ENCODE measurements around the gene RPS8.
"Not testable (repeated sequence)": the region's sequence is repeated elsewhere in the genome, so short reads cannot be mapped to it uniquely, and the experiment has no call there.

The RPS8 gene

GRCh38 chr1:44803312-44804095, 28.2 kb downstream of the RPS8 start:
- DNase-seq (ENCODE audit: low spot score): no peak

DNA sequence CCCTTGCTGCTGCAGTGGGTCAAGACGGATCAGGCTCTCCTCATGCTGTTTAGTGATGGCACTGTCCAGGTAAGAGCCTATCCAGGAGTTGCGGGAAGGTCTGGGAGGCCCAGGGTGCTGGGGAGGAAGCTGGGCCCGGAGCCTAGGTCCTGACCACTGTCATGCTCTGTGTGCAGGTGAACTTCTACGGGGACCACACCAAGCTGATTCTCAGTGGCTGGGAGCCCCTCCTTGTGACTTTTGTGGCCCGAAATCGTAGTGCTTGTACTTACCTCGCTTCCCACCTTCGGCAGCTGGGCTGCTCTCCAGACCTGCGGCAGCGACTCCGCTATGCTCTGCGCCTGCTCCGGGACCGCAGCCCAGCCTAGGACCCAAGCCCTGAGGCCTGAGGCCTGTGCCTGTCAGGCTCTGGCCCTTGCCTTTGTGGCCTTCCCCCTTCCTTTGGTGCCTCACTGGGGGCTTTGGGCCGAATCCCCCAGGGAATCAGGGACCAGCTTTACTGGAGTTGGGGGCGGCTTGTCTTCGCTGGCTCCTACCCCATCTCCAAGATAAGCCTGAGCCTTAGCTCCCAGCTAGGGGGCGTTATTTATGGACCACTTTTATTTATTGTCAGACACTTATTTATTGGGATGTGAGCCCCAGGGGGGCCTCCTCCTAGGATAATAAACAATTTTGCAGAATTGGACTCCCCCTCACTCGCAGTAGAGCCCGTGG, 30.1 kb downstream of the RPS8 start:
- DNase-seq (ENCODE audit: low spot score): no peak

- no peak for DNase-seq (ENCODE audit: low spot score)
Measured at GRCh38 chr1:44806025-44806703, 30.8 kb downstream of the RPS8 start.

DNA sequence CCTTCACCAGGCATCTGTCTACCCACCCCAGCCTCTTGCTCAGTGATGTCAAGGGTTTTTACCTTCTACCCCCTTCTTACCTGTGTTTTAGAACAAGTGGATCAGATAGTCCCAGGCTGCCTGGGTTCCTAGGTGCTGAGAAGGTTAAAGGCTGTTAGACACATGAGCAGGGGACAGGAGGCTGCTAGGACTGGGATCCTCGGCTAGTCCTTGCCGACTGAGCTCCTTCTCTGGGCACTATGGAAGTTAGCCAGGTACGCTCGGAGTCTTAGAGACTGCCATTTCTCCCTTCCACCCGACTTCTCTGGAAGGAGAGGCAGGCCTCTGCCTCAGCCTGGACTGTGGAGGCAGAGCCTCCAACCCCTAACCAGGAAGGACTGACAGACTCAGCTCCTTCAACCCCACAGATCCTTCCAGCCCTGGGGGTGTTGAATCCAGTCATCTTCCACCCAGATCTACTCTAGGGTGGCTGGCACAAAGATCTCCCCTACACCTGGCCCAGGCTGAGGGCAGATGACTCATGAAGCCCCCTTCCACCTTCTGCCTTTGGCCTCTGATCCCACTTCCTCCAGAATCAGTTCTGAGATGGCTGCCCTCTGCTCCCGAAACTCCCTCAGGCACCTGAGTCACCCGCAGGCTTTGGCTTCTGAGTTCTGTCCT, 31.5 kb downstream of the RPS8 start, which contains the start of gene DYNLT4:
Gene DYNLT4 (minus strand): TSS at position 648 of the 660 bp plus-strand sequence. CDS start 683 bp downstream, outside the sequence.
- DNase-seq (ENCODE audit: low spot score): no peak

DNA sequence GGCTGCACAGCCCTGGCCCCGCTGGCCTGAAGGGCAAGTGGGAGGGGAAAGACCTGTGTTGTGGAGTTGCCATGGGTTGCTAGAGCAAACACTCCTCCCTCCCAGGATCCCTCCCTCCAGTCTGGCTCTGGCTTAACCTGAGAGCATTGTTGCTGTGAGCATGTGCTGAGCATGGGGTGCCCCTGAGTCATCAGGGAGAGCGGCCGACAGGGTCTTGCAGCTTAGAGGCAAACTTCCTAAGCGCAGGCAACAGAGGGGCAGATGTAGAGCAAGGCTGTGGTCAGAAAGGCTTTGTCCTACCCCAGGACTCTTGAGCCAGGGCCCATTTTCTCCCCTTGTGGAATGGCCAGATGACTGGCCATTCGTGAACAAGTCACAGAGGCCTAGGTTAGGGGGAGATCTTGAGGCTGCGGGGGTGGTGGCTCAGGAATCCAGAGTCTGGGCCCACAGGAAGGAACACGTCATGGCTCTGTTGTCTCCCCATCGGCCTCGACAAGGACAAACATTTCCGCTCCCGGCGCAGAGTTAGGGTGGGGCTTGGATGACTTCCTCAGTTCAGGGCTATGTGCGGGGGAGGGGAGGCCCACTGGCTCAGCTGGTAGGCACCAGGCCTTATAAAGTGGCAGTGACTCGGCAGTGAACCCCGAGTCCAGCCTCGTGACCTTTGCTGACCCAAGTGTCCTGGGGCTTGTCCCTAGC, 32.2 kb downstream of the RPS8 start:
- DNase-seq (ENCODE audit: low spot score): peak; percentile 92

- DNase-seq (ENCODE audit: low spot score): no peak
Measured at GRCh38 chr1:44808063-44808937, 33.0 kb downstream of the RPS8 start, which contains the start of gene BTBD19. Gene BTBD19 (plus strand): TSS chr1:44808523. CDS start chr1:44808821, 298 bp downstream.

GRCh38 chr1:44808938-44809917, 33.9 kb downstream of the RPS8 start:
- peak; percentile 92 for DNase-seq (ENCODE audit: low spot score)

- DNase-seq (ENCODE audit: low spot score): peak; percentile 31
Measured at GRCh38 chr1:44810101-44810761, 34.9 kb downstream of the RPS8 start.

- not testable (repeated sequence) for DNase-seq (ENCODE audit: low spot score)
Measured at GRCh38 chr1:44810762-44811105, 35.4 kb downstream of the RPS8 start.

GRCh38 chr1:44811234-44811633, 35.9 kb downstream of the RPS8 start:
- no peak for DNase-seq (ENCODE audit: low spot score)

- no peak for DNase-seq (ENCODE audit: low spot score)
Measured at GRCh38 chr1:44812822-44813543, 37.6 kb downstream of the RPS8 start.

DNA sequence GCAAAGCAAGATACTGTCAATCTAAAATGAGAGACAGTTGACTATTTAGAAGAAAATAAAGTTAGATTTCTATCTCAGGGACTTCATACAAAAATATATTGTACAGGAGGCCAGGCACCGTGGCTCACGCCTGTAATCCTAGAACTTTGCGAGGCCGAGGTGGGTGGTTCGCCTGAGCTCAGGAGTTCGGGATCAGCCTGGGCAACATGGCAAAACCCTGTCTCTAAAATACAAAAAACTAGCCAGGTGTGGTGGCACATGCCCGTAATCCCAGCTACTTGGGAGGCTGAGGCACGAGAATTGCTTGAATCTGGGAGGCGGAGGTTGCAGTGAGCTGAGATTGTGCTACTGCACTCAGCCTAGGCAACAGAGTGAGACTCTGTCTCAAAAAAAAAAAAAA, 40.6 kb downstream of the RPS8 start:
- DNase-seq (ENCODE audit: low spot score): not testable (repeated sequence)

GRCh38 chr1:44817307-44817706, 42.0 kb downstream of the RPS8 start:
- no peak for DNase-seq (ENCODE audit: low spot score)

GRCh38 chr1:44817771-44818495, 42.6 kb downstream of the RPS8 start:
- no peak for DNase-seq (ENCODE audit: low spot score)

GRCh38 chr1:44819196-44819607, 43.9 kb downstream of the RPS8 start:
- DNase-seq (ENCODE audit: low spot score): no peak

DNA sequence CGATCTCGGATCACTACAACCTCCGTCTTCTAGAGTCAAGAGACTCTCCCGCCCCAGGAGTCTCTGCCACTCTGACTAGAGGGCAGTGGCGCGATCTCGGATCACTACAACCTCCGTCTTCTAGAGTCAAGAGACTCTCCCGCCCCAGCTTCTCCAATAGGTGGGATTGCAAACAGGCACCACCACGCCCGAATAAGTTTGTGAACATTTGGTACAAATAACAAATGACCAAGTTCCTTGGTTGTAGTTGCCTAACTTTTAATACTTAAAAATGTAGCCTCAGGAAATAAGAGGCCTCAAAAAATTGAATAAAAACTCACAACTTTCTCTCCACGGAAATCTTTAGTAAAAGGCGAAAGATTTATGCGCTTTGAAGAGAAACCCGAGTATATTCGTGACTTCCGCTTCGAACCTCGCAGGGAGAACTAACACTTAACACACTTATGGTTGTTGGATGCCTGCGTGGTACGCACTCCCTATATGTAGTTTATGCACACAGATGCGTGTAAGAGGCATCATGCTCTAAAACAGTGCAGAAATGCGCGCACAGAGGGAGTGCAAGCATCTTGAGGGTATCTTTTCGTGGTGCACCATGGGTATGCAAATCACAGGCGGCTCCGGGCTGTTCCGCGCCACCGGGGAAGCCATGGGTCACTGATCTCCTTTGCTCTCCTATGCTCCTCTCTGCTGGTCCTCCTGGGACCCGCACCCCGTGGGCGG, 44.4 kb downstream of the RPS8 start:
- peak; percentile 74 for DNase-seq (ENCODE audit: low spot score)

Data from CD4-positive, alpha-beta T cell treated with Interleukin-6 at 100 ng/mL for 8 hours (primary cell).